ENCODE data around the gene CERS5. TPM values are rescaled to one million over a fixed set of nuclear protein-coding genes. Genes with fewer than 3 reads are reported as not detected.

CERS5 gene
- total RNA-seq, 1 experiment from 2014 or later, result 28.2 TPM

DNA sequence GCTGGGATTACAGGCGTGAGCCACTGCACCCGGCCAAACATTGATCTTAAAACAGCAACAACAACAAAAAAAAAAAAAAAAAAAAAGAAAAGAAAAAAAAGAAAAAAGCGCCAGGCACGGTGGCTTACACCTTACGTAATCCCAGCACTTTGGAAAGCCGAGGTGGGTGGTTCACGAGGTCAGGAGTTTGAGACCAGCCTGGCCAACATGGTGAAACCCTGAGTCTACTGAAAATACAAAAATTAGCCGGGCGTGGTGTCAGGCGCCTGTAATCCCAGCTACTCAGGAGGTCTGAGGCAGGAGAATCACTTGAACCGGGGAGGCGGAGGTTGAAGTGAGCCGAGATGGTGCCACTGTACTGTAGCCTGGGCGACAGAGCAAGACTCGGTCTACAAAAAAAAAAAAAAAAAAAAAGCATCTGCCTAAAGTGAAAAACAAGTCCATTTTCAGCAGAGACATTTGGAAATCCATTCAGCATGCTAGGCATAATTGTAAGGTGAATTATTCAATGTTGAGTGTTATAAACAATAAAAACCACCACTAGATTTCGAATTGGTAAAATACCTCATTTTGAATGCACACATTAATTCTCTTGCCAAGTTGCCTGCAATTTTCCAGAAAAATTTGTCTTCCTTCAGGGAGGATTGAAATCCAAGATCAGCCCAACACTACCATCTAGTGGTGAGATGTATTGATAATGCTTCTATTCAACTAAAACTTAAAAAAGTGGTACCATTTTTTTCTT is 8.0 kb upstream of the CERS5 start:
- no TSS peak for BruUV-seq (replicated peaks)
- CTCF ChIA-PET, result interaction anchor here (1.0 to 1.2 kb wide), 3 partner anchors 8 to 139 kb away, joined by 3 to 6 read pairs (median 3); partner anchors contain the start of genes CERS5 and COX14
- H3K4me3 Mint-ChIP-seq (ENCODE audit: low read depth, unreplicated experiment), result no peak overlapping the region
- H3K4me1 Mint-ChIP-seq (ENCODE audit: low read depth, unreplicated experiment), result no peaks in the 10 kb centered on the region
- peak; percentile 13 for DNase-seq
- TF ChIP-seq, protein P1, sequence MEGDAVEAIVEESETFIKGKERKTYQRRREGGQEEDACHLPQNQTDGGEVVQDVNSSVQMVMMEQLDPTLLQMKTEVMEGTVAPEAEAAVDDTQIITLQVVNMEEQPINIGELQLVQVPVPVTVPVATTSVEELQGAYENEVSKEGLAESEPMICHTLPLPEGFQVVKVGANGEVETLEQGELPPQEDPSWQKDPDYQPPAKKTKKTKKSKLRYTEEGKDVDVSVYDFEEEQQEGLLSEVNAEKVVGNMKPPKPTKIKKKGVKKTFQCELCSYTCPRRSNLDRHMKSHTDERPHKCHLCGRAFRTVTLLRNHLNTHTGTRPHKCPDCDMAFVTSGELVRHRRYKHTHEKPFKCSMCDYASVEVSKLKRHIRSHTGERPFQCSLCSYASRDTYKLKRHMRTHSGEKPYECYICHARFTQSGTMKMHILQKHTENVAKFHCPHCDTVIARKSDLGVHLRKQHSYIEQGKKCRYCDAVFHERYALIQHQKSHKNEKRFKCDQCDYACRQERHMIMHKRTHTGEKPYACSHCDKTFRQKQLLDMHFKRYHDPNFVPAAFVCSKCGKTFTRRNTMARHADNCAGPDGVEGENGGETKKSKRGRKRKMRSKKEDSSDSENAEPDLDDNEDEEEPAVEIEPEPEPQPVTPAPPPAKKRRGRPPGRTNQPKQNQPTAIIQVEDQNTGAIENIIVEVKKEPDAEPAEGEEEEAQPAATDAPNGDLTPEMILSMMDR (IDR thresholded peaks at IDR 0.05; ENCODE audit: unreplicated experiment), result peak; percentile 20
- no peak overlapping the region for H3K27ac Mint-ChIP-seq (ENCODE audit: unreplicated experiment)
- no peaks in the 10 kb centered on the region for H3K9me3 Mint-ChIP-seq (ENCODE audit: low read depth, unreplicated experiment)
- H3K27me3 Mint-ChIP-seq (ENCODE audit: unreplicated experiment), result no peaks in the 10 kb centered on the region
- intact Hi-C loops (cut with micrococcal nuclease; ENCODE audit: unreplicated experiment), result loop anchor here (5.0 kb wide), 1 partner anchor 98 kb away; no protein-coding TSS in a partner anchor
- H3K36me3 Mint-ChIP-seq (ENCODE audit: insufficient read depth, unreplicated experiment), result no peaks in the 10 kb centered on the region

DNA sequence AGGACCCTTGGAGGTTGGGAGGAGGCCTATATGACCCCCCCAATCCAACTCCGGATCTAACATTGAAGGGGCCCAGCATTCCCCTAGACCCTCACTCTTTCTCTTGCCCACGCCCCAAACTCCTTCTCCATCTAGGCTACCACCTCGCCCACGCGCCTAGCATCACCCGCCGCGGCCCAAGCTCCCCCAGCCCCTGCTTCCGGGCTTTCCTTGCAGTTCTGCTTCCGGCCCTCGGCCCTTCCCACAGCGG is 445 bp downstream of the CERS5 start:
- Mint-ChIP-seq H3K9me3 (ENCODE audit: low read depth, unreplicated experiment) (no peaks in the 10 kb centered on the region), H3K4me1 (ENCODE audit: low read depth, unreplicated experiment) (peaks cover 9% of the 10 kb centered on the region), H3K4me3 (ENCODE audit: low read depth, unreplicated experiment) (peak overlapping the region; percentile 79), H3K36me3 (ENCODE audit: insufficient read depth, unreplicated experiment) (peaks cover 16% of the 10 kb centered on the region), H3K27me3 (ENCODE audit: unreplicated experiment) (no peaks in the 10 kb centered on the region), H3K27ac (ENCODE audit: unreplicated experiment) (peak overlapping the region; percentile 12)
- CTCF ChIA-PET, result interaction anchor here (0.6 to 1.8 kb wide), 2 partner anchors 54 to 148 kb away, joined by 3 to 10 read pairs; partner anchors contain the start of gene COX14
- no peak for DNase-seq
- TF ChIP-seq, protein P1 (IDR thresholded peaks at IDR 0.05; ENCODE audit: unreplicated experiment), result no peak
- intact Hi-C loops (cut with micrococcal nuclease; ENCODE audit: unreplicated experiment), result no loop called here
- no TSS peak for BruUV-seq (replicated peaks)

DNA sequence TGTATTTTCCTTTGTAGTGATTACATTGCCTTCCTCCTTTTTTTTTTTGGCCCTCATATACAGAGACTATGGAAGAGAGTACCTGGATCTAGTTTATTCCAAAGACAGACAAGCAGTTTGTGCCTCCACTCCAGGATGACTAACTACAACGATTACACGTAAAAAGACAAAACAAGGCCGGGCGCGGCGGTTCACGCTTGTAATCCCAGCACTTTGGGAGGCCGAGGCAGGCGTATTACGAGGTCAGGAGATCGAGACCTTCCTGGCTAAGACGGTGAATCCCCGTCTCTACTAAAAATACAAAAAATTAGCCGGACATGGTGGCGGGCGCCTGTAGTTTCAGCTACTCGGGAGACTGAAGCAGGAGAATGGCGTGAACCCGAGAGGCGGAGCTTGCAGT is 2.2 kb downstream of the CERS5 start:
- peaks cover 9% of the 10 kb centered on the region for H3K4me1 Mint-ChIP-seq (ENCODE audit: low read depth, unreplicated experiment)
- intact Hi-C loops (cut with micrococcal nuclease; ENCODE audit: unreplicated experiment), result no loop called here
- no peak for DNase-seq
- TF ChIP-seq, protein P1 (IDR thresholded peaks at IDR 0.05; ENCODE audit: unreplicated experiment), result no peak
- no TSS peak for BruUV-seq (replicated peaks)
- H3K36me3 Mint-ChIP-seq (ENCODE audit: insufficient read depth, unreplicated experiment), result peaks cover 16% of the 10 kb centered on the region
- no peaks in the 10 kb centered on the region for H3K9me3 Mint-ChIP-seq (ENCODE audit: low read depth, unreplicated experiment)
- H3K4me3 Mint-ChIP-seq (ENCODE audit: low read depth, unreplicated experiment), result no peak overlapping the region
- no peak overlapping the region for H3K27ac Mint-ChIP-seq (ENCODE audit: unreplicated experiment)
- H3K27me3 Mint-ChIP-seq (ENCODE audit: unreplicated experiment), result no peaks in the 10 kb centered on the region
- CTCF ChIA-PET, result no interaction called here

DNA sequence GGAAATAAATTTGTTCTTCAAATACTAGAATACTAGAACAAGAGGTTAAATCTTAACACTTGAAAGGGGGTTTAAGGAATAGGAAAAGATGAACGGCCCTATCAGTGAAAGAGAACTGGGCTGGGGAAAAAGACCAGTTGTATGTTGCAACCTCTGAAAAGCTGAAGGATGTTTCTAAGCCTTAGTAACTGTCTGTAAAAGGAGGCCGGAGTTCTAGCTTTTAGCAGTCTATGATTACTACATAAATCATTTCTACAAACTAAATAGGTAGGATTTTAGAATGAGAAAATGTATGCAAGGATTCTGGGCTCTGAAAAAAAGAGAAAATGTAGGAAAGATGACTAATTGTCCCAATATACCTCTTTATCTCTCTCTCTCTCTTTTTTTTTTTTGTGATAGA is 4.9 kb downstream of the CERS5 start:
- Mint-ChIP-seq H3K27ac (ENCODE audit: unreplicated experiment) (no peak overlapping the region), H3K4me1 (ENCODE audit: low read depth, unreplicated experiment) (peaks cover 9% of the 10 kb centered on the region)

More for the DNA sequence above, 4.9 kb downstream of the CERS5 start:
- H3K4me3 Mint-ChIP-seq (ENCODE audit: low read depth, unreplicated experiment), result no peak overlapping the region
- CTCF ChIA-PET, result no interaction called here
- no peaks in the 10 kb centered on the region for H3K27me3 Mint-ChIP-seq (ENCODE audit: unreplicated experiment)
- peaks cover 11% of the 10 kb centered on the region for H3K36me3 Mint-ChIP-seq (ENCODE audit: insufficient read depth, unreplicated experiment)
- DNase-seq, result no peak
- no TSS peak for BruUV-seq (replicated peaks)
- TF ChIP-seq, protein P1 (IDR thresholded peaks at IDR 0.05; ENCODE audit: unreplicated experiment), result no peak
- intact Hi-C loops (cut with micrococcal nuclease; ENCODE audit: unreplicated experiment), result no loop called here
- no peaks in the 10 kb centered on the region for H3K9me3 Mint-ChIP-seq (ENCODE audit: low read depth, unreplicated experiment)

All from Calu3 (cell line).